Measurements from ENCODE around the gene ARHGAP9.
A peak's percentile ranks its signal among the peaks of the same experiment; 100 is the strongest.
"Not testable (repeated sequence)": the region's sequence is repeated elsewhere in the genome, so short reads cannot be mapped to it uniquely, and the experiment has no call there.

The ARHGAP9 gene

GRCh38 chr12:57517187-57517586 lies 37.5 kb upstream of the ARHGAP9 start:
- DNase-seq = no peak

GRCh38 chr12:57516617-57517153 lies 37.0 kb upstream of the ARHGAP9 start:
- DNase-seq = no peak

GRCh38 chr12:57515934-57516541 lies 36.4 kb upstream of the ARHGAP9 start:
- no peak for DNase-seq

DNA sequence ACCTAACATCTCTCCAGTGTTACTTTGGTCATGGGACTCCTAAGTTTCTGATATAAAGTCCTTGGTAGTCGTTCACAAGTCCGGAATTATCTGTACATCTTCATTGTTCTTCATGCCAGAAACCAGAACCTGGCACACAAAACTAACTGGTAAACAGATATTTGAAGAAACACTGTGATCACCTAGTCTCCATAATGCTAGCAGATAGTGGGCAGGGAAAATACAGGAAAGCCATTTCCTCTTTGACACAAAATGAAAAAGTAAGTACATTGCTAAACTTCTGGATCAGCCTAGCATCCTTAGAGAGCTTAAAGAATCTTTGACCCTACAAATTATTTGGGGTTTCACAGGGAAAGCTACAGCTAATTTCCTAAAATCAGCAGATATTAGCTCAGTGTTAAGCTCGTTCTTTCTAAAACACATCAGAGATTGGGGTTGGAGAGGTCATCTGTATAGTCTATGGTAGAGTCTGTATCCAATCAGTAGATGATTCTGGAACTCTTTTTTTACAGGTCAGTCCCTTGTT lies 35.8 kb upstream of the ARHGAP9 start:
- DNase-seq = no peak

- DNase-seq = no peak
Measured at GRCh38 chr12:57514720-57515407, 35.2 kb upstream of the ARHGAP9 start.

GRCh38 chr12:57514246-57514645 lies 34.6 kb upstream of the ARHGAP9 start:
- not testable (repeated sequence) for DNase-seq

- DNase-seq = not testable (repeated sequence)
Measured at GRCh38 chr12:57513677-57514076, 34.0 kb upstream of the ARHGAP9 start.

DNA sequence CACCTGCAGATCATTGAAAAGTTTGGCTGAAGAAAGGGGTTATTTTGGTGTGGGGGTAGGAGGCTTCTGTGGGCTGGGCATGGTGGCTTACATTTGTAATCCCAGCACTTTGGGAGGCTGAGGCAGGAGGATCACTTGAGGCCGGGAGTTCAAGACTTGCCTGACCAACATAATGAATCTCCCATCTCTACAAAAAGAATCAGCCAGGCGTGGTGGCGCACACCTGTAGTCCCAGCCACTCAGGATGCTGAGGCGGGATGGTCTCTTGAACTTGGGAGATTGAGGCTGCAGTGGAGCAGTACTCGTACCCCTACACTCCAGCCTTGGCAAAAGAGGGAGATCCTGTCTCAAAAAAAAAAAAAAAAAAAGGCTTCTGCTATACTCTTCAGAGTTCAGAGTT lies 33.6 kb upstream of the ARHGAP9 start:
- DNase-seq = no peak

DNA sequence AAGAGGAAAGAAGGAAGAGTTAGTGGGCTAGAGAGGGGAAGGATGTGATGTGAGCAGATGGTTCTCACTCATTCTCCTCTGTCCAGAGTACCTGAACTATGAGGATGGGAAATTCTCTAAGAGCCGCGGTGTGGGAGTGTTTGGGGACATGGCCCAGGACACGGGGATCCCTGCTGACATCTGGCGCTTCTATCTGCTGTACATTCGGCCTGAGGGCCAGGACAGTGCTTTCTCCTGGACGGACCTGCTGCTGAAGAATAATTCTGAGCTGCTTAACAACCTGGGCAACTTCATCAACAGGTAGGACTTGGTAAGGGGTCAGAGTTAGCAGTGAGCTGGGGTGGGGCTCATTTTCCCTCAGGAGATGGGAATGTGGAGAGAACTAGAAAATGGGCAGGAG lies 33.0 kb upstream of the ARHGAP9 start:
- peak; percentile 7 for DNase-seq

DNA sequence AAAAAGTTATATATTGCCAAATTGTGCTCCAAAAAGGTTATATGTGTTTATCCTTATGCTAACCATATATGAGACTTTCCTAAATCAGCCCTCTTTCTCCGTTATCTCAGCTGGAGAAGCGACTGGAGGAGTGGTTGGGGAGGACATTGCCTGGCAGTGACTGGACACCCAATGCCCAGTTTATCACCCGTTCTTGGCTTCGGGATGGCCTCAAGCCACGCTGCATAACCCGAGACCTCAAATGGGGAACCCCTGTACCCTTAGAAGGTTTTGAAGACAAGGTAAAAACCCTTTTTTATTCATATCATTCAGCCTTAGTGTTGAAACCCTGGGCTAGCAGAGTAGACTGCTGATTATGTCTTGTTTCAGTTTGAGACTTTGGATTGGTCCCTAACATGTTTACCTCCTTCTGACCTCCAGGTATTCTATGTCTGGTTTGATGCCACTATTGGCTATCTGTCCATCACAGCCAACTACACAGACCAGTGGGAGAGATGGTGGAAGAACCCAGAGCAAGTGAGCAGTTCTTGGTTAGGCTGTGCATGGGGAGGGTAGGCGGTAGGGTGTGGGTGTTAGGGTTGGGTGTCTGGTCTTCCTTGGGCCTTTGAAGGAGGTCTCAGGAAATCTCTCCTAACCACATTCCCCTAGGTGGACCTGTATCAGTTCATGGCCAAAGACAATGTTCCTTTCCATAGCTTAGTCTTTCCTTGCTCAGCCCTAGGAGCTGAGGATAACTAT lies 32.1 kb upstream of the ARHGAP9 start:
- DNase-seq = no peak

GRCh38 chr12:57511161-57511560 lies 31.5 kb upstream of the ARHGAP9 start:
- DNase-seq = no peak

- DNase-seq = not testable (repeated sequence)
Measured at GRCh38 chr12:57507796-57508195, 28.1 kb upstream of the ARHGAP9 start.

GRCh38 chr12:57506541-57506940 lies 26.9 kb upstream of the ARHGAP9 start:
- DNase-seq = not testable (repeated sequence)

GRCh38 chr12:57502311-57502969 lies 22.8 kb upstream of the ARHGAP9 start:
- not testable (repeated sequence) for DNase-seq

DNA sequence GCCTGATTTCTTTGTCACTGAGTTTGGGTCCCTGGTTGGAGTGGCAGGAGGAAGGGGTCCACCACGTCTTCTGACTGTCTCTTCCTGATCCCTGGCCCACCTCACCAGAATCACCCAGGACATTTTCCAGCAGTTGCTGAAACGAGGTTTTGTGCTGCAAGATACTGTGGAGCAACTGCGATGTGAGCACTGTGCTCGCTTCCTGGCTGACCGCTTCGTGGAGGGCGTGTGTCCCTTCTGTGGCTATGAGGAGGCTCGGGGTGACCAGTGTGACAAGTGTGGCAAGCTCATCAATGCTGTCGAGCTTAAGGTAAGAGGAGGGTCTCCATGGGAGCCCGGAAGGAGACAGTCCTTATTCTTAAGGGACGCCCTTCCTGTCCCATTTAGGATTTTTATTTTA lies 20.5 kb upstream of the ARHGAP9 start:
- DNase-seq = no peak

- no peak for DNase-seq
Measured at GRCh38 chr12:57498571-57498970, 18.9 kb upstream of the ARHGAP9 start.

DNA sequence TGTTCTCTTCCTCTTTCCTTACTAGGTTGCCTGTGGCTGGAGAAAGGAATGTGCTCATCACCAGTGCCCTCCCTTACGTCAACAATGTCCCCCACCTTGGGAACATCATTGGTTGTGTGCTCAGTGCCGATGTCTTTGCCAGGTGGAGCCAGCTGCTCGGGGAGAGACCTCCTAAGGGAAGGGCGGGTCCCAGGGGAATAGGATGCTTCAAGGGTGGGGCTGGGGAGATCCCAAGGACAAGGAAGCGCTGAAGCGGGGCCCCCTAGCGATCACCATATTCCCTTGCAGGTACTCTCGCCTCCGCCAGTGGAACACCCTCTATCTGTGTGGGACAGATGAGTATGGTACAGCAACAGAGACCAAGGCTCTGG lies 18.5 kb upstream of the ARHGAP9 start:
- DNase-seq = no peak

DNA sequence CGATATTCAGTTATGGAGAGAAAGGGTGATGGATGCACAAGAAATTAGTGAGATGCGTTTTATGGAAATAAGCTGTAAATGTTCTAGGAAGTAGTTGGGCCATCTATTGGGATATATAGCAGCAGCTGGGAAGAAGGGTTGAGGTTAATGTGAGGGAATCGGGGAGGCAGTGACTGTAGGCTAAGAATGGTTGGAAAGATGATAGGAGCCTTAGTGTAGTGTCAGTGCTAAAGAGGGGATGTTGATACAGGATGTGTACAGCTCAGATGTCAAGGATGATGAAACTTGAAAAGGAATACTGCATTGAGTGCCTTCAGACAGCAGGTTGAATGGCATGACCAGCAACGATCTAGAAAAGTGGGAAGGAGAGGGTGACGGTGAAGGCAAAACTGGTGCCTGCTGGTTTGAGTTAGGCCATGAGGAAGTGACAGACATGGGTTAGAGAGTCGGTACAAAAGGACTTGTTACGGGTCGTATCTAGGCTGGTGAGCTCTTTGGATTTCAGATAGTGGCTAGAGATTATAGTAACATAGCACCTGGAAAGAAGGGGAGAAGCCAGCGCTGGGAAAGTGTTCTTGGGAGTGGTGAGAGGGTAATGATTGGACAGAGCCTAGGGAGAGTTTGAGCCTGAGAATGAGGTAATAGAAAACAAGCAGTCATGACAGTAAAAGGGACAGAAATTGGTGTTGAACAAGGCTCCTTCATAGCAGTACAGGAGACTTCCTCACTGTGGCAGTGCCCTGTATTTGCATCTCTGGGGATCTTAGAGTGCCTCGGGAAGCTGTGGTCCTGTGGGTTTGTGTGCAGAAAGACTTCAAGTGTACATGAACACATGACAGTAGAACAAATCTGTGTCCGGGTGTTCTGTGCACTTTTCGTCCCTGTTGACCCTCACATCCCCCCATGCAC lies 17.8 kb upstream of the ARHGAP9 start:
- DNase-seq = no peak

GRCh38 chr12:57496822-57497221 lies 17.2 kb upstream of the ARHGAP9 start:
- DNase-seq = no peak

DNA sequence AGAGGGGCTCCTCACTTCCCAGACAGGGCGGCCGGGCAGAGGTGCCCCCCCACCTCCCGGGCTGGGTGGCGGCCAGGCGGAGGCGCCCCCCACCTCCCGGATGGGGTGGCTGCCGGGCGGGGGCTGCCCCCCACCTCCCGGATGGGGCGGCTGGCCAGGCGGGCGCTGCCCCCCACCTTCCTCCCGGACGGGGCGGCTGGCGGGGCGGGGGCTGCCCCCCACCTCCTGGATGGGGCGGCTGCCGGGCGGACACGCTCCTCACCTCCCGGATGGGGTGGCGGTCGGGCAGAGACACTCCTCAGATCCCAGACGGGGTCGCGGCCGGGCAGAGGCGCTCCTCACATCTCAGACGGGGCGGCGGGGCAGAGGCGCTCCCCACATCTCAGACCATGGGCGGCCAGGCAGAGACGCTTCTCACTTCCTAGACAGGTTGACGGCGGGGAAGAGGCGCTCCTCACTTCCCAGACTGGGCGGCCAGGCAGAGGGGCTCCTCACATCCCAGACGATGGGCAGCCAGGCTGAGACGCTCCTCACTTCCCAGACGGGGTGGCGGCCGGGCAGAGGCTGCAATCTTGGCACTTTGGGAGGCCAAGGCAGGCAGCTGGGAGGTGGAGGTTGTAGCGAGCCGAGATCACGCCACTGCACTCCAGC lies 15.5 kb upstream of the ARHGAP9 start:
- DNase-seq = not testable (repeated sequence)
